ENCODE data around the gene ZBTB16.

Gene ZBTB16

GRCh38 chr11:114109206-114110090 lies 49.9 kb downstream of the ZBTB16 start:
- no peak for DNase-seq

- no peak for DNase-seq
Measured at GRCh38 chr11:114110123-114110522, 50.6 kb downstream of the ZBTB16 start.

GRCh38 chr11:114110952-114111947 lies 51.7 kb downstream of the ZBTB16 start:
- DNase-seq = no peak

- no peak for DNase-seq
Measured at GRCh38 chr11:114115451-114115928, 56.0 kb downstream of the ZBTB16 start.

- DNase-seq = no peak
Measured at GRCh38 chr11:114116357-114116756, 56.8 kb downstream of the ZBTB16 start.

GRCh38 chr11:114116800-114117199 lies 57.3 kb downstream of the ZBTB16 start:
- no peak for DNase-seq

GRCh38 chr11:114120606-114121005 lies 61.1 kb downstream of the ZBTB16 start:
- no peak for DNase-seq

- DNase-seq = no peak
Measured at GRCh38 chr11:114121138-114121537, 61.6 kb downstream of the ZBTB16 start.

GRCh38 chr11:114121804-114122504 lies 62.4 kb downstream of the ZBTB16 start:
- DNase-seq = no peak

- no peak for DNase-seq
Measured at GRCh38 chr11:114122686-114123085, 63.2 kb downstream of the ZBTB16 start.

- DNase-seq = no peak
Measured at GRCh38 chr11:114123692-114124330, 64.3 kb downstream of the ZBTB16 start.

GRCh38 chr11:114124601-114125144 lies 65.2 kb downstream of the ZBTB16 start:
- no peak for DNase-seq

- no peak for DNase-seq
Measured at GRCh38 chr11:114125531-114125930, 66.0 kb downstream of the ZBTB16 start.

GRCh38 chr11:114125959-114126358 lies 66.4 kb downstream of the ZBTB16 start:
- no peak for DNase-seq

- DNase-seq = no peak
Measured at GRCh38 chr11:114128399-114128798, 68.9 kb downstream of the ZBTB16 start.

- DNase-seq = no peak
Measured at GRCh38 chr11:114129142-114129541, 69.6 kb downstream of the ZBTB16 start.

- no peak for DNase-seq
Measured at GRCh38 chr11:114129699-114130098, 70.2 kb downstream of the ZBTB16 start.

- no peak for DNase-seq
Measured at GRCh38 chr11:114130115-114130576, 70.6 kb downstream of the ZBTB16 start.

- no peak for DNase-seq
Measured at GRCh38 chr11:114130629-114131277, 71.2 kb downstream of the ZBTB16 start.

- DNase-seq = no peak
Measured at GRCh38 chr11:114131461-114131864, 72.0 kb downstream of the ZBTB16 start.

GRCh38 chr11:114132417-114132816 lies 72.9 kb downstream of the ZBTB16 start:
- no peak for DNase-seq
